Measurements from ENCODE around the gene APP. TPM values are rescaled to one million over a fixed set of nuclear protein-coding genes. Genes with fewer than 3 reads are reported as not detected.
A peak's percentile ranks its signal among the peaks of the same experiment; 100 is the strongest.

The APP gene
- total RNA-seq, 3 donors from 2014 or later: 270 to 546 (median 383) TPM

DNA sequence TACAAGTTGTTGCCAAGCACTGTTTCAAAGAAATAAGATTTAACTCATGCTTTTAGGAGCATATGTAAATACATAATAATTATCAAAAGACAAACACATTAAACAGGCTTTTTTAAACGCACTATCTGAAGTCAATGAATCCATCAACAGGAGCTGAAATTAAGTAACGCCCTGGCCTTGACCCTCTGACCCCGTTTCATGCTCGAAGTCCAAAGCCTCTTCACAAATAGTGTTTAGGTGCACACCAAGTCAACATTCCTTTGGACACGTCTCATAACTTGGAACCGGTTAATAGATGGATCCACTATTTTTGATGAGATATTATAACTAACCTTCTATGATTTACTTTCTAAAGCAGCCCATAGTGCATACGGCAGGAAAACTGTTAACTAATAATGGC, 226.5 kb downstream of the APP start:
- H3K9me3 ChIP-seq: no peaks in the 10 kb centered on the region
- intact Hi-C loops (cut with DNase I; ENCODE audit: low total_unique reads): no loop called here
- H3K4me1 ChIP-seq: no peaks in the 10 kb centered on the region

DNA sequence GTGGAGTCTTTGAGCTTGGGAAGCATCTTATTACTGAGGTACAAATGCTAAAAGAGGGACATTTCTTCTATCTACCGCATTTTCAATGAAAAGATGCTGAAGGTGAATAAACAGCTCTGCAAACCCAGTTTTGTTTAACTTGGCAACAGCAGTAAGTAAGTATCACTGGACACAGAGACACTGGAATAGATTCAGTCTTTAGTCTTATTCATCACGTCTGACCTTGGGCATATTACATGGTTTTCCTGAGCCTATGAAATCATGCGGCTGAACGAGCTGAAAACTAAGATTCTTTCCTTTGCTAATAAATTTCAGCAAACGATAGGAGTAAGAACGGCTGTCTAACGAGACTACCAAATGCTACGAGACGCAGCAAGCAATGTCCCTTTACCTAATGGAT, 228.4 kb downstream of the APP start:
- no peaks in the 10 kb centered on the region for H3K4me1 ChIP-seq
- TF ChIP-seq POLR2A (IDR thresholded peaks at IDR 0.05) (no peak), POLR2AphosphoS5 (IDR thresholded peaks at IDR 0.05) (no peak)
- TF ChIP-seq, protein P1, sequence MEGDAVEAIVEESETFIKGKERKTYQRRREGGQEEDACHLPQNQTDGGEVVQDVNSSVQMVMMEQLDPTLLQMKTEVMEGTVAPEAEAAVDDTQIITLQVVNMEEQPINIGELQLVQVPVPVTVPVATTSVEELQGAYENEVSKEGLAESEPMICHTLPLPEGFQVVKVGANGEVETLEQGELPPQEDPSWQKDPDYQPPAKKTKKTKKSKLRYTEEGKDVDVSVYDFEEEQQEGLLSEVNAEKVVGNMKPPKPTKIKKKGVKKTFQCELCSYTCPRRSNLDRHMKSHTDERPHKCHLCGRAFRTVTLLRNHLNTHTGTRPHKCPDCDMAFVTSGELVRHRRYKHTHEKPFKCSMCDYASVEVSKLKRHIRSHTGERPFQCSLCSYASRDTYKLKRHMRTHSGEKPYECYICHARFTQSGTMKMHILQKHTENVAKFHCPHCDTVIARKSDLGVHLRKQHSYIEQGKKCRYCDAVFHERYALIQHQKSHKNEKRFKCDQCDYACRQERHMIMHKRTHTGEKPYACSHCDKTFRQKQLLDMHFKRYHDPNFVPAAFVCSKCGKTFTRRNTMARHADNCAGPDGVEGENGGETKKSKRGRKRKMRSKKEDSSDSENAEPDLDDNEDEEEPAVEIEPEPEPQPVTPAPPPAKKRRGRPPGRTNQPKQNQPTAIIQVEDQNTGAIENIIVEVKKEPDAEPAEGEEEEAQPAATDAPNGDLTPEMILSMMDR (IDR thresholded peaks at IDR 0.05): no peak
- DNase-seq (ENCODE audit: low spot score in 2 of 2): no peak
- intact Hi-C loops (cut with DNase I; ENCODE audit: low total_unique reads): no loop called here
- H3K27me3 ChIP-seq: no peaks in the 10 kb centered on the region
- no peaks in the 10 kb centered on the region for H3K36me3 ChIP-seq
- H3K9me3 ChIP-seq: no peaks in the 10 kb centered on the region
- no peak overlapping the region for H3K27ac ChIP-seq
- no peak overlapping the region for H3K4me3 ChIP-seq

More for the DNA sequence above, 226.5 kb downstream of the APP start:
- Histone ChIP-seq H3K27ac (peak overlapping the region; percentile 10 to 42), H3K36me3 (no peaks in the 10 kb centered on the region), H3K4me3 (no peak overlapping the region), H3K27me3 (no peaks in the 10 kb centered on the region)
- TF ChIP-seq POLR2AphosphoS5 (IDR thresholded peaks at IDR 0.05) (no peak), POLR2A (IDR thresholded peaks at IDR 0.05) (no peak)
- TF ChIP-seq, protein P1 (IDR thresholded peaks at IDR 0.05): no peak
- DNase-seq (ENCODE audit: low spot score in 2 of 2): no peak

DNA sequence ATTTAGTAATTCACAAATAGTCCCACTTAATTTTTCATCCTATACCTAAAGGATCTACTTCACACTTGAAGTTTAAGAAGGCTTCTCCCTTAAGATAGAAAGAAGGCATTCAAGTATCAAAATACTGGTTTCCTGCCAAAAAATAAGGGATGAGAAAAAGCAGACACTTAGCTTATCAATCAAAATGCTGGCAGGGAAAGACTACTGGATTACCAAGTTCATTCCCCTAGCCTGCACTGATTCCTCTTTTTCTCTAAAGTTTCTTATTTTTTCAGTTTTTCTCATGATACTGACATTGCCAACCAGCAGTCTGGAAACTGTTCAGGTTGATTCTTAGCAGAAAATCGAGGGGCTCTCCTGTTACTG, 231.2 kb downstream of the APP start:
- Histone ChIP-seq H3K9me3 (no peaks in the 10 kb centered on the region), H3K27ac (peak overlapping the region; percentile 19 to 26), H3K4me1 (no peaks in the 10 kb centered on the region), H3K36me3 (no peaks in the 10 kb centered on the region), H3K4me3 (no peak overlapping the region), H3K27me3 (no peaks in the 10 kb centered on the region)
- no peak for DNase-seq (ENCODE audit: low spot score in 2 of 2)
- intact Hi-C loops (cut with DNase I; ENCODE audit: low total_unique reads): no loop called here
- TF ChIP-seq POLR2A (IDR thresholded peaks at IDR 0.05) (no peak), POLR2AphosphoS5 (IDR thresholded peaks at IDR 0.05) (no peak)
- TF ChIP-seq, protein P1 (IDR thresholded peaks at IDR 0.05): no peak

DNA sequence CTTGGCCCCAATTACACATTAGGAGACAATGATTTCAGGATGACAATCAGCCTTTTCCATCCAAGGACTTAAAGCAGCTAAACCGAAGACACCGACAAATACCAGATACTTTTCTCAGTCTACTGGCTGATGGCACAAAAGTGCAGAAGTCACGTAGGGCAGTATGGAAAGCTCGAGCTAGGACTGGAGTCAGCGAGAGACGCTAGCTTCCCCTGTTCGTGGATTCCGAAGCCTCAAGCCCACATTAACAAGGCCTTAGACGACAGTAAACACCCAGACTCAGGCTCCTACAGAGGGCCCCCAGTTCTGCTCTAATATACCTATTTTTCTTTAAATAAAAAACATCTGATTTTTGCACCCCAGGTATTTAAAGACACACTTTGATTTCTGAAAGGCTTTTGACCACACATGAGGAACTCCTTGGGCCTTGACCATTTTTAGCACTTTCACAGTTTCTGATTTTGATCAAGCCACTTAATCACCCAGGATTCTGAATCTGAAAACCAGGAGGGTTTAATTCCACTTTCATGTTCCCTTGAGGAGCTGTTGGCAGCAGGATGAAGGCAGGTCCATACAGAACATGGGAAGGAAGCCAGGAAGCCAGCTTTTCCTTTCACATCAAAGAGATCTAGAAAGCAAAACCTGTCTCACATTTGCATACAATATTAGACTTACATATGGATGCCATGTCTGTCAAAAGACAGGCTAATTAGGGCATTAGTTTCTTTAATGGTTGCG, 231.7 kb downstream of the APP start:
- intact Hi-C loops (cut with DNase I; ENCODE audit: low total_unique reads): no loop called here
- Histone ChIP-seq H3K4me3 (no peak overlapping the region), H3K4me1 (no peaks in the 10 kb centered on the region), H3K36me3 (no peaks in the 10 kb centered on the region), H3K9me3 (no peaks in the 10 kb centered on the region), H3K27me3 (no peaks in the 10 kb centered on the region), H3K27ac (peak overlapping the region; percentile 19 to 26)
- DNase-seq (ENCODE audit: low spot score in 2 of 2): no peak
- TF ChIP-seq POLR2AphosphoS5 (IDR thresholded peaks at IDR 0.05) (no peak), POLR2A (IDR thresholded peaks at IDR 0.05) (no peak)
- TF ChIP-seq, protein P1 (IDR thresholded peaks at IDR 0.05): no peak

DNA sequence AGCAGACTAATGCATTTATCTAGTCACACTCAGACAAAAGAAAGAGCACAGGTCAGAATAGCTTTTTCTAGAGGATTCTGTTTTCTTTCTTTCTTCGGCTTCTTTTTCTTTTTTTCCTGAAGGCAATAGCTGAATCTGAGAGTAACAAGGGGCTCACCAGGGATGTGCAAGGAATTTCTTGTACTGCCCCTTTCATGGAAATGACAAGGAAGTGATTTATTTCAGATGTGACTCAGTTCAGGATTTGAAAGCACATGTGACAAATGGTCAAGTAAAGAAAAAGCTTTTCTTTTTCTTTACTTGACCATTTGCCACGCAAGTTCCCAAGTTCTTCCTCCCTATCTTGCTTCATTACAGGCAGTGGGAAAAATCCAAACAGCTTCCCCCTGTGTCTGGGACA, 233.8 kb downstream of the APP start:
- Histone ChIP-seq H3K36me3 (no peaks in the 10 kb centered on the region), H3K27ac (peak overlapping the region; percentile 16 to 92), H3K4me3 (no peak overlapping the region), H3K9me3 (no peaks in the 10 kb centered on the region), H3K27me3 (no peaks in the 10 kb centered on the region), H3K4me1 (no peaks in the 10 kb centered on the region)
- intact Hi-C loops (cut with DNase I; ENCODE audit: low total_unique reads): no loop called here
- no peak for DNase-seq (ENCODE audit: low spot score in 2 of 2)
- TF ChIP-seq, protein P1 (IDR thresholded peaks at IDR 0.05): no peak
- TF ChIP-seq POLR2A (IDR thresholded peaks at IDR 0.05) (no peak), POLR2AphosphoS5 (IDR thresholded peaks at IDR 0.05) (no peak)

Data from breast epithelium (tissue), 4 donors.